Esophagus muscularis mucosa (tissue), 4 donors: Measurements from ENCODE around the gene SOWAHA. TPM values are rescaled to one million over a fixed set of nuclear protein-coding genes. Genes with fewer than 3 reads are reported as not detected.

Experiments
- DNase-seq: peaks from one replicate; pipeline ENCODE4 v3.0.0-alpha.2; 2017; ENCODE audit errors: extremely low spot score
- H3K27ac ChIP-seq, 4 donors: fragments of 200-600 bp; sonication (generic); replicated peaks in 1 of 4; 1 replicate in 3 of 4; 2 replicates in 1 of 4; pipeline ENCODE4 v1.5.1; 2016 to 2019; ENCODE audit warnings: mild to moderate bottlenecking in 1 of 4
- H3K27me3 ChIP-seq, 4 donors: fragments of 200-600 bp; sonication (generic); one replicate each; pipeline versions ENCODE4 v1.5.1 to v1.6.0; 2016 to 2019
- H3K36me3 ChIP-seq, 4 donors: fragments of 200-600 bp; sonication (generic); one replicate each; pipeline ENCODE4 v1.5.1; 2016 to 2019
- H3K4me1 ChIP-seq, 4 donors: fragments of 200-600 bp; sonication (generic); one replicate each; pipeline ENCODE4 v1.5.1; 2016 to 2019
- H3K4me3 ChIP-seq, 4 donors: fragments of 200-600 bp; sonication (generic); 1 replicate in 2 of 4; 2 replicates in 2 of 4; pipeline ENCODE4 v1.5.1; 2016 to 2019; ENCODE audit warnings: mild to moderate bottlenecking in 4 of 4, moderate library complexity in 1 of 4
- H3K9me3 ChIP-seq, 4 donors: fragments of 200-600 bp; sonication (generic); 1 replicate in 3 of 4; 2 replicates in 1 of 4; pipeline ENCODE4 v1.5.1; 2016 to 2019
- EP300 ChIP-seq: sonication (generic); formaldehyde crosslinking; IDR thresholded peaks from one replicate; pipeline ENCODE4 v1.6.1; 2017; ENCODE audit warnings: antibody characterized with exemption
- POLR2A ChIP-seq: fragments of 450-650 bp; IDR thresholded peaks from one replicate; pipeline ENCODE4 v1.6.1; 2017; ENCODE audit warnings: antibody characterized with exemption, moderate library complexity, mild to moderate bottlenecking, low read depth
- POLR2AphosphoS5 ChIP-seq, 2 donors: sonication (generic); formaldehyde crosslinking; IDR thresholded peaks; one replicate each; pipeline ENCODE4 v1.6.1; 2017; ENCODE audit warnings: antibody characterized with exemption in 2 of 2
- WGBS: methylation state at CpG from one replicate; pipeline ENCODE4 v1.1.5; 2018; 5-methylcytosine and 5-hydroxymethylcytosine counted together
- intact Hi-C: fragments of 100-400 bp; cut with DNase I; formaldehyde crosslinking; loops from one replicate; pipeline ENCODE4 v1.15.1; 2023
- total RNA-seq, 4 donors: library from RNA; depleted of rRNA; stranded (reverse); fragments of >200 nt; gene quantifications; one replicate each; pipeline versions ENCODE4 v1.1.0 to v1.2.1, GENCODE V29; 2016
- TF ChIP-seq, protein P1 (sequence below), 3 experiments: fragments of 200-600 bp in 2 of 3; fragments of 450-650 bp in 1 of 3; sonication (generic) in 2 of 3; IDR thresholded peaks; one replicate each; pipeline ENCODE4 v1.5.1; 2017 to 2019; ENCODE audit warnings: antibody characterized with exemption in 3 of 3, mild to moderate bottlenecking in 2 of 3, moderate library complexity in 1 of 3

SOWAHA gene
- total RNA-seq, 4 donors from 2014 or later: 0.06 to 0.83 (median 0.15) TPM

DNA sequence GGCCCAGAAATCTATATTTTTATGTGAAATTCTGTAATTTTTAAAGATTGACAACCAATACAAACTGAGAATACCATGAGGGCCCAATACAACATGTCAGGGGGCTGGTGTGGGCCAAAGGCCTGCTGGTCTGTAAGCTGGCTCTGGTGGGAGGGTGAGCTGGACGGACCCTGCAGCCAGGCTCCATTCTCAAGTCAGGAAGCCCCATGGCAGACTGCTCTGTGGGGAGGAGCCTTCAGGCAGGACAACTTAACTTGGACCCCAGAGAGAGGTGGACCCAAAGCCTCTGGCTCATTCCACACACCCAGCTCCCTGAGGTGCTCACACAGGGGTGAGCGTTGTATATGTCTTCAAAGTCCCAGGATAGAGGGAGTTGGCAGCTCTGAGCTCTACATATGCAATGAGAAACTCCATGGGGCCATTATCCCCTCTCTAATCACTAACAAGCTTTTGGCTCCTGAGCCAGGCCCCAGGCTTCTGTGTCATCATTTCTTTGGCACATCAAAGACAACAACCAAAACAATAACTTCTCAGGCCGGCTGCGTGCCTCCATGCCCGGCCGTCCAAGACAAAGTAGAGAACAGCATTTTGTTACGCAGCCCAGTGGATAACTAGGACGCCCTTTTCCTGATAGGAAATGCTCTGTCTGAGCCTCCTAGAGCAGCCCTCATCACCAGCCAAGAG, 42.5 kb upstream of the SOWAHA start:
- no peak for TF ChIP-seq POLR2A
- no peak for TF ChIP-seq POLR2AphosphoS5 (IDR thresholded peaks at IDR 0.05)
- Histone ChIP-seq H3K36me3 (no peaks in the 10 kb centered on the region), H3K4me1 (peaks cover 73 to 88% (median 82%) of the 10 kb centered on the region in 4 donors), H3K4me3 (no peak overlapping the region), H3K27me3 (no peaks in the 10 kb centered on the region), H3K9me3 (no peaks in the 10 kb centered on the region), H3K27ac (peak overlapping the region; percentile 9 to 69 (median 54))
- intact Hi-C loops: no loop called here
- WGBS: 79% methylated on average over 7 of the region's 8 CpGs
- DNase-seq: no peak

GRCh38 chr5:132771503-132771998, 41.6 kb upstream of the SOWAHA start:
- peak overlapping the region; percentile 31 to 69 (median 54) for H3K27ac ChIP-seq
- no peak for DNase-seq
- intact Hi-C loops: no loop called here
- no peaks in the 10 kb centered on the region for H3K27me3 ChIP-seq
- WGBS: 50% methylated on average over 7 of the region's 8 CpGs
- no peak overlapping the region for H3K4me3 ChIP-seq
- H3K4me1 ChIP-seq: peaks cover 77 to 88% (median 85%) of the 10 kb centered on the region in 4 donors
- peak in 1 of 2 donors; percentile 15 for TF ChIP-seq POLR2AphosphoS5 (IDR thresholded peaks at IDR 0.05)
- TF ChIP-seq, protein P1, sequence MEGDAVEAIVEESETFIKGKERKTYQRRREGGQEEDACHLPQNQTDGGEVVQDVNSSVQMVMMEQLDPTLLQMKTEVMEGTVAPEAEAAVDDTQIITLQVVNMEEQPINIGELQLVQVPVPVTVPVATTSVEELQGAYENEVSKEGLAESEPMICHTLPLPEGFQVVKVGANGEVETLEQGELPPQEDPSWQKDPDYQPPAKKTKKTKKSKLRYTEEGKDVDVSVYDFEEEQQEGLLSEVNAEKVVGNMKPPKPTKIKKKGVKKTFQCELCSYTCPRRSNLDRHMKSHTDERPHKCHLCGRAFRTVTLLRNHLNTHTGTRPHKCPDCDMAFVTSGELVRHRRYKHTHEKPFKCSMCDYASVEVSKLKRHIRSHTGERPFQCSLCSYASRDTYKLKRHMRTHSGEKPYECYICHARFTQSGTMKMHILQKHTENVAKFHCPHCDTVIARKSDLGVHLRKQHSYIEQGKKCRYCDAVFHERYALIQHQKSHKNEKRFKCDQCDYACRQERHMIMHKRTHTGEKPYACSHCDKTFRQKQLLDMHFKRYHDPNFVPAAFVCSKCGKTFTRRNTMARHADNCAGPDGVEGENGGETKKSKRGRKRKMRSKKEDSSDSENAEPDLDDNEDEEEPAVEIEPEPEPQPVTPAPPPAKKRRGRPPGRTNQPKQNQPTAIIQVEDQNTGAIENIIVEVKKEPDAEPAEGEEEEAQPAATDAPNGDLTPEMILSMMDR (IDR thresholded peaks at IDR 0.05): no peak
- no peaks in the 10 kb centered on the region for H3K9me3 ChIP-seq
- H3K36me3 ChIP-seq: no peaks in the 10 kb centered on the region

DNA sequence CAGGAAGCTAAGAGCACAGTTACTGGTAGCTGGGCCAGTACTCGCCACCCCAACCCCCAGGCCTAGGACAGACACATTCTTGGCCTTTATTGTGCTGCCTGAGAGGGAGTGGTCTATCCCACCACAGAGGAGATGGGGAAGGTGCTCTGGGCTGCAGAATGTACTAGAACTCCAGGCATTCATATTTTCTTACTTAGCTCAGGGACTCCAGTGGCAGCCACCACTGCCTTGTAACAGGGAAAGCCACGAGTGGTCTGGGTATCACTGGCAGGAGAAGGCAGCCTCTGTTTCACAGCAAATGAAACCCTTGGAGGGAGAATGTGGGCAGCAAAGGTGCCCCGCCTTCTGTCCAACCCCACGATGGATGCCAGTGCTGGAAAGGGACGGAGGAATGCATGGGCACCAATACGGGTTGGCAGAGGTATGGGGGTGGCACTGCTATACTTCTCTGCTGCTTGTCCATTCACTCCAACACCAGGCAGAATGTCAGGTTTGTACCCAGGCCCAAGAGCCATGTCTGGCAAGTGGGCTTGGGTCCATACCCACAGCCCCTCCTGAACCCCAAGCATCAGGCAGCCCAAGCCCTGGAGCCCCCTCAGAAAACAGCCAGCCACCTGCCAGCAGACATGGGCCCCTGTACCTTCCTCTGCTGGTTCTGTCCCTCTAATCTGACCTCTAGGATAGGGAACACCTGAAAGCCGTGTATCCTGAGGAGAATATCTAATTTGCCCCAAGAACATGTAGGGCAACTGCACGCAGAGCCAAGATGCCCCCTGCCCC, 40.6 kb upstream of the SOWAHA start:
- Histone ChIP-seq H3K4me1 (peaks cover 68 to 83% (median 78%) of the 10 kb centered on the region in 4 donors), H3K9me3 (no peaks in the 10 kb centered on the region), H3K27ac (peak overlapping the region; percentile 31 to 69 (median 54)), H3K36me3 (no peaks in the 10 kb centered on the region), H3K27me3 (no peaks in the 10 kb centered on the region), H3K4me3 (no peak overlapping the region)
- intact Hi-C loops: no loop called here
- TF ChIP-seq POLR2AphosphoS5 (IDR thresholded peaks at IDR 0.05): no peak
- no peak for TF ChIP-seq EP300
- no peak for TF ChIP-seq POLR2A
- TF ChIP-seq, protein P1 (IDR thresholded peaks at IDR 0.05): no peak
- WGBS: 50% methylated on average over 2 of the region's 8 CpGs
- no peak for DNase-seq

DNA sequence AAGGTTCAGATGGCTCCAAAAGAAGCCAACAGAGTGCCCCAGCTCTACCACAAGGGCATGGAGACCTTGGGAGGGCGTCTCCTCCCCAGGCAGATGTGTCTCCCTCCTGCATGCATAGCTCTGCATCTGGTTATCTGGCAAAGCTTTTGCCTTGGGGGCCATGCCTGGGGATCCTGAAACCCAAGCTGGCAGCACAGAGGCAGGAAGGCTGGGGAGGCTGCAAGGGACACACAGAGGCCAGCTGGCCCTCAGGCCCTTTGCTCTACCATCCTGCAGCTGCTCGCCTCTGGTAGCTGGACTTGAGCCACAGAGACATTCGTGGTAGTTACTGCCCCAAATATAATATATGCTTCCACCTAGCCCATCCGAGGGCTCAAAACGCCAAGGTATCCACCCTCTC, 40.0 kb upstream of the SOWAHA start:
- Histone ChIP-seq H3K4me3 (no peak overlapping the region), H3K27ac (peak overlapping the region in 1 of 4 donors; percentile 67), H3K4me1 (peaks cover 61 to 83% (median 78%) of the 10 kb centered on the region in 4 donors), H3K9me3 (no peaks in the 10 kb centered on the region), H3K27me3 (no peaks in the 10 kb centered on the region), H3K36me3 (no peaks in the 10 kb centered on the region)
- WGBS: 85% methylated on average over 5 of the region's 5 CpGs
- intact Hi-C loops: no loop called here
- no peak for TF ChIP-seq POLR2AphosphoS5 (IDR thresholded peaks at IDR 0.05)
- TF ChIP-seq POLR2A: no peak
- no peak for DNase-seq

- DNase-seq: no peak
- no peaks in the 10 kb centered on the region for H3K9me3 ChIP-seq
- no peaks in the 10 kb centered on the region for H3K27me3 ChIP-seq
- H3K27ac ChIP-seq: peak overlapping the region in 3 of 4 donors; percentile 29 to 88 (median 84)
- no peaks in the 10 kb centered on the region for H3K36me3 ChIP-seq
- intact Hi-C loops: no loop called here
- no peak overlapping the region for H3K4me3 ChIP-seq
- WGBS: 83% methylated on average over 5 of the region's 12 CpGs
- TF ChIP-seq POLR2A: no peak
- TF ChIP-seq, protein P1 (IDR thresholded peaks at IDR 0.05): no peak
- TF ChIP-seq EP300: no peak
- TF ChIP-seq POLR2AphosphoS5 (IDR thresholded peaks at IDR 0.05): no peak
- H3K4me1 ChIP-seq: peaks cover 55 to 81% (median 75%) of the 10 kb centered on the region in 4 donors
Measured at GRCh38 chr5:132773601-132774355, 39.3 kb upstream of the SOWAHA start.
